Panc1 (cell line): ENCODE data around the gene FRMPD3.

ENCODE experiments used
- REST ChIP-seq, 2 experiments: IDR thresholded peaks; 2 replicates each; pipeline ENCODE4 v1.6.1; 2011 to 2012; ENCODE audit warnings: low read depth in 2 of 2, control low read depth in 1 of 2, low read length in 1 of 2, mild to moderate bottlenecking in 1 of 2, moderate library complexity in 1 of 2; ENCODE audit not compliant: insufficient read depth in 1 of 2
- SIN3A ChIP-seq: IDR thresholded peaks from 2 replicates; pipeline ENCODE4 v1.6.1; 2012; ENCODE audit warnings: low read depth, mild to moderate bottlenecking, low read length, moderate library complexity, borderline replicate concordance; ENCODE audit not compliant: insufficient read depth
- TCF7L2 ChIP-seq: IDR thresholded peaks from 2 replicates; pipeline ENCODE4 v1.6.1; 2011; ENCODE audit warnings: mild to moderate bottlenecking, low read depth, low read length, inconsistent platforms
- TF ChIP-seq, protein P1 (sequence below): fragments of 450-650 bp; IDR thresholded peaks from 2 replicates; pipeline ENCODE4 v1.5.1; 2017; ENCODE audit warnings: mild to moderate bottlenecking

DNA sequence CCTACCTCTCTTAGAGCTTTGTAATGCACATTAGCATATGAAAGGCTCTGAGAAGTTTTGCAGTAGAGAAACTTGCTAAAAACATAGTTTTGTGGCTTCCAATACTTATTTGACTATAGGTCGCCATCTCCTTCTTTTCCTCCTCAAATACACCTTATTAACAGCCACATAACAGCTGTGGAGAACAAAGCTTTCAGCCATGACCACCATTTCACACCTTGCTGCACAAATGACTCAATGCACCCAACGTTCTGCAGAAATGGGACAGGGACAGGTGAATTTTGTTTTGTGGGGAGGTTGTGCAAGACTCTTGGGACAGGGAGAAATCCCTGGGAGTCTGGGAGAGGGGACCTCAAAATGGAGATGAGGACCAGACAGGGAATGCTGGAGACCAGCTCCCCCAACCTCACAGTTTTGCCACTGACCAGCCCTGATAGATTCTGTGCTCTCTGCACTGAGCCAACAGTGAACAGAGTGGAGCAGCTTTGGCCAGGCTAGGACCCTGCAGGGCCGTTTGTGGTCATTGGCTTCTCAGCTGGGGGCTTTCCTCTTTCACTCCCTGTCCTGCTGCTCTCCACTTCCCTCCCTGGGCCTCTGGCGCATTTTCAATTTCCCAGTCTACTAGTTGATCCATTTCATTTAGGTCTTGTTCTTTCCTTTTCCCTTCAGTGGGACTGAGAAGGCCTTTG is 16.6 kb downstream of the FRMPD3 start:
- TF ChIP-seq REST (IDR thresholded peaks at IDR 0.05; ENCODE audit: insufficient read depth in 1 of 2, low read depth in 2 of 2, low read length in 1 of 2) (no peak), TCF7L2 (no peak), SIN3A (no peak)
- TF ChIP-seq, protein P1, sequence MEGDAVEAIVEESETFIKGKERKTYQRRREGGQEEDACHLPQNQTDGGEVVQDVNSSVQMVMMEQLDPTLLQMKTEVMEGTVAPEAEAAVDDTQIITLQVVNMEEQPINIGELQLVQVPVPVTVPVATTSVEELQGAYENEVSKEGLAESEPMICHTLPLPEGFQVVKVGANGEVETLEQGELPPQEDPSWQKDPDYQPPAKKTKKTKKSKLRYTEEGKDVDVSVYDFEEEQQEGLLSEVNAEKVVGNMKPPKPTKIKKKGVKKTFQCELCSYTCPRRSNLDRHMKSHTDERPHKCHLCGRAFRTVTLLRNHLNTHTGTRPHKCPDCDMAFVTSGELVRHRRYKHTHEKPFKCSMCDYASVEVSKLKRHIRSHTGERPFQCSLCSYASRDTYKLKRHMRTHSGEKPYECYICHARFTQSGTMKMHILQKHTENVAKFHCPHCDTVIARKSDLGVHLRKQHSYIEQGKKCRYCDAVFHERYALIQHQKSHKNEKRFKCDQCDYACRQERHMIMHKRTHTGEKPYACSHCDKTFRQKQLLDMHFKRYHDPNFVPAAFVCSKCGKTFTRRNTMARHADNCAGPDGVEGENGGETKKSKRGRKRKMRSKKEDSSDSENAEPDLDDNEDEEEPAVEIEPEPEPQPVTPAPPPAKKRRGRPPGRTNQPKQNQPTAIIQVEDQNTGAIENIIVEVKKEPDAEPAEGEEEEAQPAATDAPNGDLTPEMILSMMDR: no peak
